AG09309 (cell line): ENCODE data around the gene HAGHL.

Experiments
- DNase-seq: peaks from one replicate; pipeline ENCODE4 v3.0.0-alpha.2; 2010; ENCODE audit warnings: low read depth
- H3K4me3 ChIP-seq: 2 replicates; pipeline ENCODE4 v1.5.1; 2011; ENCODE audit warnings: mild to moderate bottlenecking, low read depth, low read length, moderate library complexity; ENCODE audit not compliant: control insufficient read depth
- CTCF ChIP-seq: IDR thresholded peaks from 2 replicates; pipeline ENCODE4 v1.5.1; 2011; ENCODE audit warnings: mild to moderate bottlenecking, low read depth, low read length, inconsistent platforms; ENCODE audit not compliant: insufficient read depth, control insufficient read depth; ENCODE audit errors: missing control alignments

The HAGHL gene

DNA sequence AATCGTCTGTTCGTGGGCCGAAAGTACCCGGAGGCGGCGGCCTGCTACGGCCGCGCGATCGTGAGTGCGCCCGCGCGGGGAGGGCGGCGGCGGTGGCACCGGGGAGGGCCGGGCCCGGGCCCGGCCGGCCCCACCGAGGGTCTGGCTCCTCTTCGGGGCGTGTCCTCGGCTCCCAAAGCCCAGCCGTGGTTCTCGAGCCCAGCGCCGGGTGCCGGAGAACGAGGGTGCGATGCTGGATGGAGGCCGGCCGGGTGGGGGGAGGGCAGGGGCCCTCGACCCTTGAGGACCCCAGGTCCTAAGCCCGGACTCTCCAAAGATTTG is 46.3 kb upstream of the HAGHL start:
- H3K4me3 ChIP-seq: peak overlapping the region; percentile 77
- no peak for TF ChIP-seq CTCF
- no peak for DNase-seq

- peak overlapping the region; percentile 77 for H3K4me3 ChIP-seq
- no peak for DNase-seq
- TF ChIP-seq CTCF: no peak
Measured at GRCh38 chr16:680967-681745, 45.8 kb upstream of the HAGHL start.

GRCh38 chr16:681746-682427 is 45.0 kb upstream of the HAGHL start:
- no peak for DNase-seq
- peak overlapping the region; percentile 77 for H3K4me3 ChIP-seq
- no peak for TF ChIP-seq CTCF

DNA sequence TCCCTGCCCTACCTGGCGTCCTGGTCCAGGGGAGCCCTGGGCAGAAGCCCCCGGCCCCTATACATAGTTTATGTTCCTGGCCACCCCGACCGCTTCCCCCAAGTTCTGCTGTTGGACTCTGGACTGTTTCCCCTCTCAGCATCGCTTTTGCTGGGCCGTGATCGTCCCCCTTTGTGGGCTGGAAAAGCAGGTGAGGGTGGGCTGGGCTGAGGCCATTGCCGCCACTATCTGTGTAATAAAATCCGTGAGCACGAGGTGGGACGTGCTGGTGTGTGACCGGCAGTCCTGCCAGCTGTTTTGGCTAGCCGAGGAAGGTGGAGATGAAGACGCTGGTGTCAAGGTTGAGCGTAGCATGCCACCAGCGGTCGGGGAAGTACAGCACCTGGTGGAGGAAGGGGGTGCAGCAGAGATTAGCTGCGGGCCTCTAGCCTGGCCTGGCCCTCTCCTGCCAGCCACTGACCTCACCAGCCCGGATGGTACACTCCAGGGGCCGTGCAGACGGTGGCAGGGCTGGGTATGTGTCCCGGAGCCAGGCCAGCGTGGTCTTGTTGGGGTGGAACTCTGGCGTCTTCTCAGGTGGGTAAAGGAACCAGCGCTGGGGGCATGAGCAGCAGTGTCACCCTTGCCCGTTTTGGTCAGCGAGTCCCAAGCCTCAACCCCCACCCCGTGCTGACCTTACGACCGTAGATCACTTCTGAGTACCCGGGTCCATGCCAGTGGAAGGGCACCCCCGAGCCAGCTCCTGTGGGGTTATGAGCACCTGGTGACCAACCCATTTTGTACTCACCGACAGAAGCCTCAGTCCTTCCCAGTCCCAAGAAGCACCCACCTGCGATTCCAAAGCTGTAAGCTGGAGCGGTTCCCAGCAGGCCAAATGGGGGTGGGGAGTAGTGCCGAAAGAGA is 44.2 kb upstream of the HAGHL start:
- H3K4me3 ChIP-seq: peak overlapping the region; percentile 63
- no peak for TF ChIP-seq CTCF
- DNase-seq: no peak

DNA sequence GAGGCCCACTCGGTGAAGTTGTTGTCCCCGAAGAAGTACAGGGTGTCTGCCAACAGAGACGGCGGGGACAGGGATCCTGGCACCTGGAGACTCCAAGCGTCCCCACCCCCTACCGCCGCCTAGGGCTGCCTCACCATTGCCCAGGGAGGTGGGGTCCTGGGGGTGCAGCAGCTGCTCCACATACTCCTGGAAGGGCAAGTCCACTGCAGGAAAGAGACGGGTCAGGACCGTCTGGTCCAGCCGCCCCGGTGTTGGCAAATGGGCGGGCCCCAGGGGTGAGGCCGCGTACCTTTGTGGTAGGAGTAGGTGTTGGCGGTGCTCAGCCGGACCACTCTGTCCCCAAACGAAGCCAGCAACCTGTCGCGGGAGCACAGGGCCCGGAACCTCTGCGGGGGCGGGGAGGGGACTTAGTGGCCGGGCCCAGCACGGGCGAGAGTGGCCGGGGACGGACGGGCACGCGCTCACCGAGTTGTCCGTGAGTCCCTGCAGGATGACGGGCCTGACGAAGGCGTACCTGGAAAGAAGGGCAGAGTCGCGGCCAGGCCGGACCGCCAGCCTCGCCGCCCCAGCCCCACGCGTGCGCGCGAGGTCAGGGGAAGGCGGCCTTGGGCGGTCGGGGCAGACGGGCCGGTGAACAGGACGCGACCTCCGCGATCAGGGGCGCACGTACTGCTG is 43.4 kb upstream of the HAGHL start:
- DNase-seq: no peak
- no peak for TF ChIP-seq CTCF
- peak overlapping the region; percentile 63 for H3K4me3 ChIP-seq
